Testis (tissue), 2 donors: ENCODE data around the gene SLC22A2.

Experiments
- POLR2A ChIP-seq: fragments of 450-650 bp; IDR thresholded peaks from one replicate; pipeline ENCODE4 v1.6.1; 2017; ENCODE audit warnings: antibody characterized with exemption, mild to moderate bottlenecking, moderate library complexity
- TF ChIP-seq, protein P1 (sequence below), 3 experiments: fragments of 450-650 bp in 2 of 3; fragments of 200-600 bp in 1 of 3; sonication (generic) in 1 of 3; IDR thresholded peaks; one replicate each; pipeline ENCODE4 v1.5.1; 2016 to 2019; ENCODE audit warnings: antibody characterized with exemption in 3 of 3, mild to moderate bottlenecking in 2 of 3, moderate library complexity in 1 of 3

DNA sequence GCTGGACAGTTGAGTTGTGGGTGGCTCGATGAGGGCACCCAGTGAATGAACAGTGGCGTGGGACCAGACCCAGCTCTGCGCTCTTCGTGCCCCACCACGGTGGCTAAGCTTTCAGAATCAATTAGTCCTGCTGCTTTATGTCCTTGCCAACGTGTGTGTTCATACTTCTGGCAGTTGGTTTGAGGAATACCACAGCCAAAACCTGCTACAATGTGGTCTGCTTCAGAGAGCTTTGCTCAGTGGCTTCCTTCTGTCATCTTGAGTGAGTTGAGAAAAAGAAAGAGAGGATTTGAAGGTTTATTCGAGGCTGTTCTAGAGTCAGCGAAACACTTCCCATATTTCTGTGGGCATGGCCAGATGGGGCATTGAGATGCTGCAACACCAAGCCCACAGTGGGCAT, 39.5 kb upstream of the SLC22A2 start:
- TF ChIP-seq, protein P1, sequence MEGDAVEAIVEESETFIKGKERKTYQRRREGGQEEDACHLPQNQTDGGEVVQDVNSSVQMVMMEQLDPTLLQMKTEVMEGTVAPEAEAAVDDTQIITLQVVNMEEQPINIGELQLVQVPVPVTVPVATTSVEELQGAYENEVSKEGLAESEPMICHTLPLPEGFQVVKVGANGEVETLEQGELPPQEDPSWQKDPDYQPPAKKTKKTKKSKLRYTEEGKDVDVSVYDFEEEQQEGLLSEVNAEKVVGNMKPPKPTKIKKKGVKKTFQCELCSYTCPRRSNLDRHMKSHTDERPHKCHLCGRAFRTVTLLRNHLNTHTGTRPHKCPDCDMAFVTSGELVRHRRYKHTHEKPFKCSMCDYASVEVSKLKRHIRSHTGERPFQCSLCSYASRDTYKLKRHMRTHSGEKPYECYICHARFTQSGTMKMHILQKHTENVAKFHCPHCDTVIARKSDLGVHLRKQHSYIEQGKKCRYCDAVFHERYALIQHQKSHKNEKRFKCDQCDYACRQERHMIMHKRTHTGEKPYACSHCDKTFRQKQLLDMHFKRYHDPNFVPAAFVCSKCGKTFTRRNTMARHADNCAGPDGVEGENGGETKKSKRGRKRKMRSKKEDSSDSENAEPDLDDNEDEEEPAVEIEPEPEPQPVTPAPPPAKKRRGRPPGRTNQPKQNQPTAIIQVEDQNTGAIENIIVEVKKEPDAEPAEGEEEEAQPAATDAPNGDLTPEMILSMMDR (IDR thresholded peaks at IDR 0.05), result no peak
- TF ChIP-seq POLR2A, result no peak
